NCI-H1092 treated with DMSO at 0.1 percent for 48 hours (cell line): Measurements from ENCODE around the gene IRGM.
"Not testable (repeated sequence)": the region's sequence is repeated elsewhere in the genome, so short reads cannot be mapped to it uniquely, and the experiment has no call there.

Source experiments
- DNase-seq: peaks from one replicate; lab custom pipeline; 2025; lab: John Stamatoyannopoulos, UW

IRGM gene

GRCh38 chr5:150846308-150846653, at the start of gene IRGM:
TSS of gene IRGM (plus strand) at chr5:150846521. CDS start at chr5:150848124, 1,603 bp downstream.
- DNase-seq: not testable (repeated sequence)

- no peak for DNase-seq
Observed at GRCh38 chr5:150797384-150797783, 48.9 kb upstream of the IRGM start.

GRCh38 chr5:150801117-150801927, 45.0 kb upstream of the IRGM start:
- DNase-seq: peak; percentile 19

DNA sequence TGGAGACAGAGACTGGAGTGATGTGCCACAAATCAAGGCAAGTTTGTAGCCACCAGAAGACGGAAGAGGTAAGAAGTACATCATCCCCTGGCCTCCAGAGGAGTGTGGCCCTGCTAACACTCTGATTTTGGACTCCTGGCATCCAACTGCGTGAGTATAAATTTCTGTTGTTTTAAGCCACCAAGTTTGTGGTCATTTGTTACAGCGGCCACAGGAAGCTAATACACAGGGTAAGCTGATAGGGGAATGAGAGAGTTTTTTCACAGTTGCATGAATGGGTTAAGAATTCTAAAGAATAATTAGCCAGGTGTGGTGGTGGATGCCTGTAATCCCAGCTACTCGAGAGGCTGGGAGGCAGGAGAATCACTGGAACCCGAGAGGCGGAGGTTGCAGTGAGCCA, 41.9 kb upstream of the IRGM start:
- DNase-seq: no peak

DNA sequence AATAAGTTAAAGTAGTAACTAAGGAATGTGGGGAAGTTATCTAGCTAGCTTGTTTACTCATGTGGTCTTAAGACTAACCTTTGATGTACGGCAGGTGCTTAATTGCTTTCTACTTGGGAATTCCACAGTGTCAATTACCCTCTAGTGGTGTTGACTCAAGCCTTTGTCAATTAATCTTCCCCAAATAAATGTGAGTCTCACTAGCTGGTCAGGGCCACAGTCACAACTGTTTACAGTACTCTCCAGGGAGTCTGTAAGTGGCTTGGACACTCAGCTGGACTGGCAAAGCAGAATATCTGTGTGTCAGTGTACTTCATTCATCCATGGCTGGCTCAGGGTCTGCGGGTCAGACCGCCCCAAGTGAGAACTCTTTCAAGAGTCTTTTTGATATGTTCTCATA, 37.0 kb upstream of the IRGM start:
- no peak for DNase-seq

GRCh38 chr5:150815010-150815409, 31.3 kb upstream of the IRGM start:
- no peak for DNase-seq

DNA sequence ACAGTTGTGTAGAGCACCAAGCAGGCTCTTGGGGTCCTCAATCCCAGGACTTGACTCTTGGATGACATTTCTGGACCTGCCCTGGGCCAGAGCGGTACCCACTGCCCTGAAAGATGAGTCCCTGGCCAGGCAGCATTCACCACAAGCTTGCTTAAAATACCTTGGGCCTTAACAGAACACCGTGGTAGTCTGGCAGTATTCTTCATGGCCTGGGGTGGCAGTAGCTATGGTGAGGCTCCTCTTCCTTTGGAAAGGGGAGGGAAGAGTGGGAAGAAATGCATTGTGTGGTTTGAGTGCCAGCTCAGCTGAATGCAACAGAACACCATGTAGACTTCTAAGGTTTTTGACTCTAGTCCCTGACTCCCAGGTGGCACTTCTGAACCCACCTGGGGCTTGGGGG, 29.4 kb upstream of the IRGM start:
- DNase-seq: no peak

- no peak for DNase-seq
Observed at GRCh38 chr5:150829744-150830143, 16.6 kb upstream of the IRGM start.

DNA sequence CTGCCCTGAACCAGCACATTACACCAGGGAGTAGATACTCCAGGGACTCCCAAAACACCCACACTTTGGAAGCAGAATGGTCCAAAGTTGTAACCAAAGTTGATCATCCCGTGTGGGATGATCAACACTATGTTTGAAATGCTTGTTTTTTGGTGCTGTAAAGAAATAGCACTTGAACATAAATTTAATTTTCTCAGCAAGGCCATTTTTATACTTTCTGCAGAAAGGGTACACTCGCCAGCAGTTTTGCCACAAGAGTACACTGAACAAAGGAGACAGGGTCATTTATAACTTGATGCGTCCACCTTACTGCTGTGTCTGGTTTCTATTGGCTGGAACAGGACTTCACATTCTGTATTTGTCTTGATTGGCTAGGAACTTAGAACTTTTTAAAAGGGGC, 14.5 kb upstream of the IRGM start:
- not testable (repeated sequence) for DNase-seq

GRCh38 chr5:150836064-150836463, 10.3 kb upstream of the IRGM start:
- DNase-seq: no peak

DNA sequence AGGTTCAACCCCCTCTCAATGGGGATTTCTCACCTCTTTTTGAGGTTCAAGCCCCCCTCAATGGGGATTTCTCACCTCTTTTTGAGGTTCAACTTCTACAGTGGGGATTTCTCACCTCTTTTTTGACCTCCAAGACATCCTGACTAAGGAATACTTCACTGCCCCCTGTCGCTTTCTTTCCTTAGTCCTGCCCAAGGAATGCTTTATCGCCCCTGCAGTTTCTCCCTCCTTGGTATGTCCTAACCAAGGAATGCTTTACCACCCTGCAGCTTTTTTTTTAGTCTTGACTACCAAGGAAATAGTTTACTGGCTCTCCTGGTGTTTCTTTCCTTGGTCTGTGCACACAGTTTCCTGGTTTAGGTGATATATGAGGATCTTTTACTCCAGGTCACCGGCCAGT, 9.6 kb upstream of the IRGM start:
- no peak for DNase-seq

DNA sequence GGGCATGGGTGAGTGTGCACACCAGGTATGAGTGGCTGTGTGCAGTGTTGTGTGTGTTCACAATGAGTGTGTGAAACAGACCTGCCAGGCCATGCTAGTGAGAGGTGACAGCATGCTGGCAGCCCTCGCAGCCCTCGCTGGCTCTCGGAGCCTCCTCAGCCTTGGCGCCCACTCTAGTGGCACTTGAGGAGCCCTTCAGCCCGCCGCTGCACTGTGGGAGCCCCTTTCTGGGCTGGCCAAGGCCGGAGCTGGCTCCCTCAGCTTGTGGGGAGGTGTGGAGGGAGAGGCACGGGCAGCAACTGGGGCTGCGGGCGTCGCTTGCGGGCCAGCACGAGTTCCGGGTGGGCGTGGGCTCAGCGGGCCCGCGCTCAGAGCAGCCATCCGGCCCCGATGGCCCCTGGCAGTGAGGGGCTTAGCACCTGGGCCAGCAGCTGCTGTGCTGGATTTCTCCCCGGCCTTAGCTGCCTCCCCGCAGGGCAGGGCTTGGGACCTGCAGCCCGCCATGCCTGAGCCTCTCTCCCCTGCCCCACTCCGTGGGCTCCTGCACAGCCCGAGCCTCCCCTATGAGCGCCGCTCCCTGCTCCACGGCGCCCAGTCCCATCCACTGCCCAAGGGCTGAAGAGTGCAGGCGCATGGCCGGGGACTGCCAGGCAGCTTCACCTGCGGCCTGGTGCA, 999 bp upstream of the IRGM start:
- not testable (repeated sequence) for DNase-seq

DNA sequence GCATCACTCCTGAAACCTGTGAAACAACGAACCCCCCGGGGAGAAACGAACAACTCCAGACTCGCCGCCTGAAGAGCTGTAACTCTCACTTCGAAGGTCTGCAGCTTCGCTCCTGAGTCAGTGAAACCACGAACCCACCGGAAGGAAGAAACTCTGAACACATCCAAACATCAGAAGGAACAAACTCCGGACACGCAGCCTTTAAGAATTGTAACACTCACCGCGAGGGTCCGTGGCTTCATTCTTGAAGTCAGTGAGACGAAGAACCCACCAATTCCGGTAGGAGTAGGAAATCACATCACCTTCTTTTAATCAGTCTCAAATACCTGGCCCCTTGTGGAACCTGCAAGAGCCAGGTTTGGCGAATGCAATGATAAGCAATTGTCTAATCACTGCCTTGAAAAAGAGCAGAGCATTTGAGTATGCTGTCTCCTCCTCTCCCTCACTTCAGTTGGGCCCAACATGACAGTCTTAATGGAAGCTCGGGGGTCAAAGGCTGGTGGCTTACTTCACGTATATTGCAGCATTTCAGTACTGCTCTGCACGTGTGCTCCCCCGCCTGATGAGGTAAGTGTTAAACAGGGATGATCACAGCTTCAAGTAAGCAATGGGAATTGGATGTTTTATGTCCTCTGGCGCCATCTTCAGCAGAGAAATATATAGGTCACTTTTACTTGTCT, 473 bp downstream of the IRGM start:
- DNase-seq: peak; percentile 75

DNA sequence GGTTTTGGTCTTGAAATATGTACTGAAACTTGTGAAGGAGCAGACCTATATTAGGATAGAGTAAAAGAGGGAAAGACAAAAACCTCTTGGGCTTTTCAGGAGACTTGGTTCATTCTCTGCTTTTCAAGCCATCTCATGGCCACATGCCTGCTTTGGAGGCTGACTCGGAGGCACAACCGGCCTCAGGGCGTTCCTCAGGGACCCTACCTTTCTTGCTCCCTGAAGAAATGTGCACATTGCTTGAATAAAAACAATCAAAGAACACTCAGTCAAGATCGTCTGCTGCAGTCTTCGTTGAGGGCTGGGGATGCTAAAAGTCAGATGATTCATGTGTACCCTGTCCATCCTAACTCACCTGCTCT, 994 bp downstream of the IRGM start:
- no peak for DNase-seq

DNA sequence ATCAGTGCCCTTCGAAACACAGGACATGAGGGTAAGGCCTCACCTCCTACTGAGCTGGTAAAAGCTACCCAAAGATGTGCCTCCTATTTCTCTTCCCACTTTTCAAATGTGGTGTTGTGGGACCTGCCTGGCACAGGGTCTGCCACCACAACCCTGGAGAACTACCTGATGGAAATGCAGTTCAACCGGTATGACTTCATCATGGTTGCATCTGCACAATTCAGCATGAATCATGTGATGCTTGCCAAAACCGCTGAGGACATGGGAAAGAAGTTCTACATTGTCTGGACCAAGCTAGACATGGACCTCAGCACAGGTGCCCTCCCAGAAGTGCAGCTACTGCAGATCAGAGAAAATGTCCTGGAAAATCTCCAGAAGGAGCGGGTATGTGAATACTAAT, 1.9 kb downstream of the IRGM start:
- DNase-seq: no peak

DNA sequence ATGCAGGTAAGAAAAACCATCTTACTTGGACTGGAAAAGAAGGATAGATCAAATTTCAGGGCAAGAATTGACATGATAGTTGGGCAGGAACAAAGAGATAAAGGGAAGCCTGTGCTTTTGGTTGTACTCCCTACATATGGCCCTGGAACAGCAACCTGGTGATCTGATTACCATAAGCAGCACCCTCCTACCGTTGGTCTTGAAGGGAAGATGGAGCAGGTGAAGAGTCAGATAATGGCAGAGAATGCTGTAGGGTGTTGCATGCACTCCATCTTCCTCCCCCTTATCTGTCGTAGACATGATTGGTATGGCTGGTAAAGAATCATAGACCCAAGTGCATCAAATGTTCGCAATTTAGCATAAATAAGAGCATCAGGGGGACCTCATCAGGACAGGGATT, 4.7 kb downstream of the IRGM start:
- no peak for DNase-seq

DNA sequence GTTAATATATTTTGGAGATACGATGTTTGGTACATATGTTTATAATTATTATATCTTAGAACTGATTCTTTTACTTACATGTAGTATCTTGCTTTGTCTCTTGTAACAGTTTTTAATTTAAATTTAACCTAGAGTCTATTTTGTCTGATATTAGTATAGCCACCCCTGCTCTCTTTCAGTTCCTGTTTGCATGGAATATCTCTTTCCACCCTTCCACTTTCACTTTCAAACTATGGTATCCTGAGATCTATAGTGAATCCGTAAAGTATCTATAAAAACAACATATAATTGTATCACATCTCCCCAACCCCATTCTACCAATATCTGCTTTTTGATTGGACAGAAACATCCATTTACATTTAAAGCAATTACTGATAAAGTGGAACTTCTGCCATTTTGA, 7.2 kb downstream of the IRGM start:
- DNase-seq: no peak

GRCh38 chr5:150856700-150857099, 10.4 kb downstream of the IRGM start:
- DNase-seq: not testable (repeated sequence)

GRCh38 chr5:150860246-150860821, 14.0 kb downstream of the IRGM start:
- no peak for DNase-seq

GRCh38 chr5:150862070-150862469, 15.7 kb downstream of the IRGM start:
- no peak for DNase-seq

DNA sequence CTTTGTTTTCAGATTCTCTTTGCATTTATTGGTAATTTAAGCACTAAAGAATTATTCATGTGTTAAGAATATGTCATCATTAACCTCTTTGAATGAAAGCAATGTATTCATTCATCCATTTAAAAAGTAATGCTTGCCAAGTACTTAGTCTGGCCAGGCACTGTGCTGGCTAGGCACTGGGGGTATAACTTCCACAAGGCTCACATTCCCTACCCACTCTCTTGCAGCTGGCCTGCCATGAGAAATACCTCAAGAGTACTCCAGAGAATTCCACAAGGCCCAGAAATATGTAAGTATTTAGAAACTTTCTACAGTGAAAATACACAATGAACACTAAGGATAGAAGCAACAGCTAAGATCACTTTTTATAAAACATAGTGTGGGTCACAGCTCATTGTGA, 33.0 kb downstream of the IRGM start:
- DNase-seq: no peak

GRCh38 chr5:150895431-150896428, 49.4 kb downstream of the IRGM start:
- no peak for DNase-seq
